ENCODE measurements around the gene ITFG2. TPM values are rescaled to one million over a fixed set of nuclear protein-coding genes. Genes with fewer than 3 reads are reported as not detected.

The ITFG2 gene
- polyA plus RNA-seq, 1 donor (not counting 4 experiments of a cell fraction or from before 2014, with no cell fraction given): 13.0 TPM

DNA sequence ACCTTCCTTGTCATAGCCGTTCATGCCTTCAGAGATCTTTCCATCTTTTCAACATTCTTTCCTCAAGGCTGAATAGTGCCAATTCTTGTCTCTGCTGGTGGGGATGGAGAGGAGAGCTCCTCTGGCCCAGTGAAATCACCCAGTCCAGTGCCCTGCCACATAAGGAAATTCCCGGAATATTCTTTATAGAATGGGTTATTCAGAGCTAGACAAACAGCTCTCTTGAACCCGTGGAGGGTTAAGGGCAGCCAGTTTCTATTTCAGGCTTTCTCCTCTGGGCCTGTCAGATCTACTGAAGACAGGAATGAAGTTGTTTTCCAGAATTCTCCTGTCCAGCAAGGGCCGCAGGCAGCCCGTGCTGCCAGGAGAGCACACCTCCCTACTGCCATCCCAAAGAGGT, 30.5 kb downstream of the ITFG2 start:
- FAIRE-seq: no peak

DNA sequence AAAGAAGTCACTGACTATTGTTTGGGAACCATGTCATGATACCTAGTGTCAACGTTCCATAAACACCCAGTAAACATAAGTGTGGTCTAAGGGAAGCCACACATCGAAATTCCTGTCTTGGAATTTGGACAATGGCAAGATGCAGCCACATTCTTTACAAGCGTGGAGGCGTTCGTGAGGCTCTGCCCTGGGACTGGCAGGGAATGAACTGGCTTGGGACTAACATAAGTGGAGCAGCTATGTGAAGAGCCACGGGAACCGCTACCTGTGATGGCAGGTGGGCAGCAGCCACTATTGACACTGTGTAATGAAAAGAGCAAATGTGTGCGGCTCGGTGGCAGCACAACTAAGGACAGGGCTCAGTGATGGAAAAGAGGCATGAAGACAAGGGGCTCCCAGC, 32.3 kb downstream of the ITFG2 start:
- Histone ChIP-seq H3K4me3 (ENCODE audit: control insufficient read depth in 2 of 3, extremely low read depth in 1 of 3, insufficient read depth in 2 of 3, low read depth in 1 of 3, low read length in 3 of 3) (no peak overlapping the region), H3K27ac (ENCODE audit: control insufficient read depth, insufficient read depth, low read length) (no peak overlapping the region), H3K9ac (ENCODE audit: control insufficient read depth, extremely low read depth, insufficient read depth, low read length) (no peak overlapping the region), H3K79me2 (ENCODE audit: control insufficient read depth, insufficient read depth, low read length) (no peaks in the 10 kb centered on the region), H3K27me3 (ENCODE audit: control insufficient read depth, extremely low read depth, insufficient read depth, low read length) (no peaks in the 10 kb centered on the region), H3K36me3 (ENCODE audit: control insufficient read depth in 2 of 2, extremely low read depth in 1 of 2, insufficient read depth in 2 of 2, low read length in 2 of 2) (peaks cover 0 to 1% of the 10 kb centered on the region in 2 experiments), H3K9me1 (ENCODE audit: control insufficient read depth, extremely low read depth, insufficient read depth, low read length) (no peaks in the 10 kb centered on the region), H3K4me2 (ENCODE audit: control insufficient read depth, extremely low read depth, insufficient read depth, low read depth, low read length) (no peak overlapping the region), H4K20me1 (ENCODE audit: control insufficient read depth, extremely low read depth, insufficient read depth, low read length) (no peaks in the 10 kb centered on the region), H3K4me1 (ENCODE audit: control insufficient read depth, extremely low read depth, insufficient read depth, low read length) (no peaks in the 10 kb centered on the region), H2AFZ (ENCODE audit: control insufficient read depth, low read length) (no peak overlapping the region), H3K9me3 (ENCODE audit: control insufficient read depth, low read depth, low read length) (no peaks in the 10 kb centered on the region)
- TF ChIP-seq EZH2 (IDR thresholded peaks at IDR 0.05; ENCODE audit: low read length): no peak
- no peak for DNase-seq (ENCODE audit: low read depth, low spot score)
- dilution Hi-C loops (cut with MboI; ENCODE audit: extremely low pct_ligation_motif_present, low sequenced_read_pairs): no loop called here
- FAIRE-seq: no peak

More for the DNA sequence above, 30.5 kb downstream of the ITFG2 start:
- H3K9ac ChIP-seq (ENCODE audit: control insufficient read depth, extremely low read depth, insufficient read depth, low read length): no peak overlapping the region
- H4K20me1 ChIP-seq (ENCODE audit: control insufficient read depth, extremely low read depth, insufficient read depth, low read length): no peaks in the 10 kb centered on the region
- no peak for TF ChIP-seq EZH2 (IDR thresholded peaks at IDR 0.05; ENCODE audit: low read length)
- TF ChIP-seq, protein P1, sequence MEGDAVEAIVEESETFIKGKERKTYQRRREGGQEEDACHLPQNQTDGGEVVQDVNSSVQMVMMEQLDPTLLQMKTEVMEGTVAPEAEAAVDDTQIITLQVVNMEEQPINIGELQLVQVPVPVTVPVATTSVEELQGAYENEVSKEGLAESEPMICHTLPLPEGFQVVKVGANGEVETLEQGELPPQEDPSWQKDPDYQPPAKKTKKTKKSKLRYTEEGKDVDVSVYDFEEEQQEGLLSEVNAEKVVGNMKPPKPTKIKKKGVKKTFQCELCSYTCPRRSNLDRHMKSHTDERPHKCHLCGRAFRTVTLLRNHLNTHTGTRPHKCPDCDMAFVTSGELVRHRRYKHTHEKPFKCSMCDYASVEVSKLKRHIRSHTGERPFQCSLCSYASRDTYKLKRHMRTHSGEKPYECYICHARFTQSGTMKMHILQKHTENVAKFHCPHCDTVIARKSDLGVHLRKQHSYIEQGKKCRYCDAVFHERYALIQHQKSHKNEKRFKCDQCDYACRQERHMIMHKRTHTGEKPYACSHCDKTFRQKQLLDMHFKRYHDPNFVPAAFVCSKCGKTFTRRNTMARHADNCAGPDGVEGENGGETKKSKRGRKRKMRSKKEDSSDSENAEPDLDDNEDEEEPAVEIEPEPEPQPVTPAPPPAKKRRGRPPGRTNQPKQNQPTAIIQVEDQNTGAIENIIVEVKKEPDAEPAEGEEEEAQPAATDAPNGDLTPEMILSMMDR (optimal IDR thresholded peaks at IDR 0.05 in 1 of 3, IDR thresholded peaks at IDR 0.05 in 1 of 3, conservative IDR thresholded peaks at IDR 0.05 in 1 of 3; ENCODE audit: extremely low read depth in 1 of 3, insufficient read depth in 2 of 3, low read length in 3 of 3): no peak
- H3K9me1 ChIP-seq (ENCODE audit: control insufficient read depth, extremely low read depth, insufficient read depth, low read length): no peaks in the 10 kb centered on the region
- no peak for DNase-seq (ENCODE audit: low read depth, low spot score)
- no peak overlapping the region for H3K27ac ChIP-seq (ENCODE audit: control insufficient read depth, insufficient read depth, low read length)
- no peak overlapping the region for H3K4me2 ChIP-seq (ENCODE audit: control insufficient read depth, extremely low read depth, insufficient read depth, low read depth, low read length)
- no peaks in the 10 kb centered on the region for H3K9me3 ChIP-seq (ENCODE audit: control insufficient read depth, low read depth, low read length)
- H3K27me3 ChIP-seq (ENCODE audit: control insufficient read depth, extremely low read depth, insufficient read depth, low read length): no peaks in the 10 kb centered on the region
- H3K36me3 ChIP-seq (ENCODE audit: control insufficient read depth in 2 of 2, extremely low read depth in 1 of 2, insufficient read depth in 2 of 2, low read length in 2 of 2): peaks cover 0 to 1% of the 10 kb centered on the region in 2 experiments
- no peak overlapping the region for H2AFZ ChIP-seq (ENCODE audit: control insufficient read depth, low read length)
- H3K79me2 ChIP-seq (ENCODE audit: control insufficient read depth, insufficient read depth, low read length): no peaks in the 10 kb centered on the region
- H3K4me1 ChIP-seq (ENCODE audit: control insufficient read depth, extremely low read depth, insufficient read depth, low read length): no peaks in the 10 kb centered on the region
- H3K4me3 ChIP-seq (ENCODE audit: control insufficient read depth in 2 of 3, extremely low read depth in 1 of 3, insufficient read depth in 2 of 3, low read depth in 1 of 3, low read length in 3 of 3): no peak overlapping the region
- dilution Hi-C loops (cut with MboI; ENCODE audit: extremely low pct_ligation_motif_present, low sequenced_read_pairs): no loop called here

DNA sequence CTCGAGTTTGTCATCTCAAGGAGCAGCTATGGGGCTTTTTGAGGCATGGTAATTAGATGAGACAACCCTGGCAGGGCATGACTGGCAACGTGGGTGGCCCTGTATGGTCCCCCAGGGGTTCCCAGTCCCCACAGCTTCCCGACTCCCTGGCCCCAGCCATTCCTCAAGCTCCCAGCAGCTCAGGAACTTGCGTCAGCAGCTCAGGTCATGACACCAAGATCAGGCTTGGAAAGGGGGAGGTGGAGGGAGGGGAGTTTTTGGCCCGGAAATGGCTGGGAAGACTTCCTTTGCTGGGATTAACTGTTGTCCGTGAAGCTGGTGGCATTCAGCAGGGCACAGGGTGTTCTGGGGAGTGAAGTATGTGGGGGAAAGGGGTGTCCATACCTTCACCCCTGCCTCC, 32.8 kb downstream of the ITFG2 start:
- Histone ChIP-seq H3K9ac (ENCODE audit: control insufficient read depth, extremely low read depth, insufficient read depth, low read length) (no peak overlapping the region), H3K9me1 (ENCODE audit: control insufficient read depth, extremely low read depth, insufficient read depth, low read length) (no peaks in the 10 kb centered on the region), H3K4me2 (ENCODE audit: control insufficient read depth, extremely low read depth, insufficient read depth, low read depth, low read length) (no peak overlapping the region), H3K36me3 (ENCODE audit: control insufficient read depth in 2 of 2, extremely low read depth in 1 of 2, insufficient read depth in 2 of 2, low read length in 2 of 2) (peaks cover 0 to 1% of the 10 kb centered on the region in 2 experiments), H4K20me1 (ENCODE audit: control insufficient read depth, extremely low read depth, insufficient read depth, low read length) (no peaks in the 10 kb centered on the region), H2AFZ (ENCODE audit: control insufficient read depth, low read length) (no peak overlapping the region), H3K27me3 (ENCODE audit: control insufficient read depth, extremely low read depth, insufficient read depth, low read length) (no peaks in the 10 kb centered on the region), H3K79me2 (ENCODE audit: control insufficient read depth, insufficient read depth, low read length) (no peaks in the 10 kb centered on the region), H3K4me3 (ENCODE audit: control insufficient read depth in 2 of 3, extremely low read depth in 1 of 3, insufficient read depth in 2 of 3, low read depth in 1 of 3, low read length in 3 of 3) (no peak overlapping the region), H3K27ac (ENCODE audit: control insufficient read depth, insufficient read depth, low read length) (no peak overlapping the region), H3K9me3 (ENCODE audit: control insufficient read depth, low read depth, low read length) (no peaks in the 10 kb centered on the region), H3K4me1 (ENCODE audit: control insufficient read depth, extremely low read depth, insufficient read depth, low read length) (no peaks in the 10 kb centered on the region)
- DNase-seq (ENCODE audit: low read depth, low spot score) (no peak), FAIRE-seq (no peak)
- dilution Hi-C loops (cut with MboI; ENCODE audit: extremely low pct_ligation_motif_present, low sequenced_read_pairs): no loop called here
- TF ChIP-seq, protein P1 (optimal IDR thresholded peaks at IDR 0.05 in 1 of 3, IDR thresholded peaks at IDR 0.05 in 1 of 3, conservative IDR thresholded peaks at IDR 0.05 in 1 of 3; ENCODE audit: extremely low read depth in 1 of 3, insufficient read depth in 2 of 3, low read length in 3 of 3): no peak
- TF ChIP-seq EZH2 (IDR thresholded peaks at IDR 0.05; ENCODE audit: low read length): no peak
